AML-193 (cell line): Measurements from ENCODE around the gene NFIB.

Experiments
- DNase-seq, 2 experiments: peaks; one replicate each; lab custom pipeline; 2025; lab: John Stamatoyannopoulos, UW

NFIB gene

DNA sequence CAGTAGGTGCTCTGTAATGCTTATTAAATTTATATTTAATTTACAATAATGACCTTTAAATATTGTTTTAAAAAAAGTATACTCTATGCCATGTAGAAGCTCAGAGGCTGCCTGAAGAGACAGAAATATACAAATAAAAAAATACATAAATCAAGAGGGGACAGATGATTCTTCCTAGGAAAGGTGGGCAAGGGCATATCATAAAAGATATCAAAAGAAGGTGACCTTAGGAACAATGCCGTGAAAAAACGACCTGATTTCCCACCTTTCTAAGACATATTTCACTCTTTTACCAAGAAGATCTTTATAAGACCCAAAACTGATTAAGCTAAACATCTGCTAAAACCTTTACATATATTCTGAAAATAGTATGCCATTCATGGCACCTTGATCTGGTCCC is 128.9 kb downstream of the NFIB start:
- DNase-seq = no peak

DNA sequence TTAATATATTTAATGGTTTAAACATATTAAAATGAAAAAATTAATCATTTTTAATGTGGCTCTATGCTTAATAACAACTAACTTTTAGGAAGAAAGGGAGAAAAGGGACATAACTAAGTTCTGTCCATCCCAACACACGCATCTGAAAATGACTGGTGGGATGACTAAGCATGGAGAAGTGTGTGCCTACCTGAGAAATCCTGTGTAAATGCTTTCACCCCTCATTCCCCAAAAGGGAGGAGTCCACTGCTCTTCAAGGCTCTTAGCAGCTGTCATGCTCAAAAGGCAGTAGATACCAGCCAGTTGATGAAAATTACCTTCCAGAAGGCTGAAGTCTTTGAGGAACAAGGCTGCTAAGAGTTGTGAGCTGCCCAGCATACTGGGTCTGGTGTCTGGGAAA is 130.9 kb downstream of the NFIB start:
- DNase-seq = no peak

DNA sequence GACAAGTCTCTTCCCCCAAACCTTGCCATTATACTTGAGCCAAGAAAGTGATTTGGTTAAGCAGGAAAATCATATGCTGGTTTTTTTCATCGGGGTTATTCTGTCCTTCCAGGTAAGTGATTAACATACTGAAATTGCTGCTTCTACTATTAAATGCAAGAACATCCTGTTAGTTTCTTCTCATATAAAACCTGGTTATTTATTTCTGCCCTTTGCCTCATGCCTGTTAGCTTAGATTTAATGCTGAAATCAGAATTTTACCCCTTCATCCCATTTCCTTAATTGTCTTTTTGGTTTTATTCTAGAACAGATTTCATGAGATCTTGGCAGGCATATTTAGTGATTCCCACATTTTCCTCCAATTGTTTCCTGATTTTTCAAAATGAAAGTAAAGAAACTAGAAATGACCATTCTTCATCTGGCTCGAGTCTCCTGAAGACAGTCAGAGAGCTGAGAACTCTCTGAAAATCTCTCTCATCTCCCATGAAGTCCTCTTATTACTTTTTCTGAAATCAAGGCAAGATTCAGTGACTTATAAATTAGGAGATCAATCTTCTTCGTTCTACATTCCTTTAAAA is 132.9 kb downstream of the NFIB start:
- DNase-seq = no peak

DNA sequence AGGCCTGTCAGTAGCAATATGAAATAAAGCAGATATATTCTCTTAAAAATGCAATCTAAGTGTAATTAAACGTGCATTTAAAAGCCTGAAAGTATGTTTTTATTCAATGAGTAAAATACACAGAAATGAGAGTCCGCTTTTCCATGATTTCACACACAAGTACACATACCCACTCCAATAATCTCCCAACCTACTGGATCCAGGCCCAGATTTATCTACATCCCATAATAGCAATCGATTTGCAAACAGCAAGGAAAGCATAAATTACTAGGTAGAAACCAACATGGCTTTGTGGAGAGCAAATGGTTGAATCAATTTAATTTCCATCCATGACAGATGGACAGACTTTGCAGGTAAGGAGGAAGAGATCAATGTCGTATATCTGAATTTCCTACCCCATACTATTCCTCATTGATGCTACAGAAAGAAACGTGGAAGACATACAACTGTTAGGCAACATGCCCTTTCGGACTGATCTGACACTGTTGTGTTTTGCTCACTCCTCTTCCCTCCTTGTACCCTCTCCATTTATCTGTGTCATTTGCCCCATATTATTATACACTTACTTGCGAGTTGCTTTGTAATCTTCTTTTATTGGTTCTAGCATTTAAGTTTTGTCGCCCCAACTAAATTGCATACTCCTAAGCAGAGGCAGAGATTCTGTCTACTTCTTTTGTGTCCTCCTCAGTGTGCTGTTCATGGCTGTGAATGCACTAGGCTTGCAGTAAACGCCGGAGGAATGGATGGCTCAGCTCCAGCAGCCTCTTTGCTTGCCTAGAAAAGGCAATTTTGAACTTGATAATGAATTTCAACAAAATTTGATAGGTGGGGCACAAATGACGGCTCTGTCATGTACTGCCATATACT is 133.6 kb downstream of the NFIB start:
- DNase-seq = no peak

GRCh38 chr9:14179449-14179848 is 134.5 kb downstream of the NFIB start:
- DNase-seq = no peak

GRCh38 chr9:14175778-14176177 is 138.2 kb downstream of the NFIB start:
- DNase-seq = no peak

DNA sequence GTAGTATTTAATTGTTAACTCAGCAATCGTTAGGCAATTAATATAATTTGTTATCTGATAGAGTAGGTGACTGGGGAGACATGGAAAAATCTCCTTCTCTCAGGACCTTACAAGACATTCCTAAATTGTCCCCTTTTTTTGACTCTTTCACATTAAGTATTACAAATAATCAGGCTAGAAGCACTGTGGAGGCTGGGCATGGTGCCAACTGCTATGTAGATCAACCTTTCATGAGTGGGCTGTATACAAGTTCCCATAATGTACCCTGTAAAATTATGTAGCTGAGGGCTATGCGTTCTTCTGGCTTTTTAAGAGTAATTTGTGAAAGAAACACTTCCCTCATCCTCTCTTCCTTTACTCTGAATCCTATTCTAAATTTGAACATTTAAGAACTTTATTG is 140.2 kb downstream of the NFIB start:
- no peak for DNase-seq

- no peak for DNase-seq
Observed at GRCh38 chr9:14170973-14171596, 142.9 kb downstream of the NFIB start.

DNA sequence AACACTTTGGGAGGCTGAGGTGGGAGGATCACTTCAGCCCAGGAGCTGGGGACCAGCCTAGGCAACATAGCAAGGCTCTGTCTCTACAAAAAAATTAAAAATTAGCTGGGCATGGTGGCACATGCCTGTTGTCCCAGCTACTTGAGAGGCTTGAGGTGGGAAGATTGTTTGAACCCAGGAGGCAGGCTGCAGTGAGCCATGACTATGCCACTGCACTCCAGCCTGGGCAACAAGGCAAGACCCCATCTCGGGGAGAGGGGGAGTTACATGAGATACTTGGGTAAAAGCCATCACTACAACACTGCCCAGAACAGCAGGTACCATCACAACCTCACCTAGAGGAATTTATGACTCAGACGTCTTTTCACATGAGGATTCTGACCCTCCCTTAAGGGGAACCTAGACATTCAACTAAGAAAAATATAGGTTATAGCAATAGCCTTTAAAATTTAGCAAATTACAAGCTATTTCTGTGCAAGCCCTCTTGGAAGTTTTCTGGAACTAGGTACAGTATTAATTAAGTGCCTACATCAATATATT is 143.5 kb downstream of the NFIB start:
- no peak for DNase-seq

DNA sequence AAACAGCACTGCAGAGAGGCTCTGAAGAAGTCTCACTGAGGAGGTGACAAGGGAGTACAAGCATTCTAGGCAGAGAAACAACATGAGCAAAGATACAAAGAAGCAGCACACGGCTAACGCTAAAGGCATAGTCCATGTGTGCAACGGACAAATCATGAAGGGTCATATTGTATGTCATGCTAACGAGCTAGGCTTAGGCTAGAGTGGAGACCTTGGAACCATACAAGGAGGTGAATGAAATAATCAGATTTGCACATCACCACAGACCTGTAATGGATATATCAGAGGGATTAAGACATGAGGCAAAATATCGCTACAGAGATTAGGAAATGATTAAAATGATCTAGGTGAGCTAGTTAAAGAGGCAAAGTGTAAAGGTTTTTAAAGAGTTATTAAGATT is 145.6 kb downstream of the NFIB start:
- no peak for DNase-seq

GRCh38 chr9:14165376-14166035 is 148.4 kb downstream of the NFIB start:
- DNase-seq = no peak

DNA sequence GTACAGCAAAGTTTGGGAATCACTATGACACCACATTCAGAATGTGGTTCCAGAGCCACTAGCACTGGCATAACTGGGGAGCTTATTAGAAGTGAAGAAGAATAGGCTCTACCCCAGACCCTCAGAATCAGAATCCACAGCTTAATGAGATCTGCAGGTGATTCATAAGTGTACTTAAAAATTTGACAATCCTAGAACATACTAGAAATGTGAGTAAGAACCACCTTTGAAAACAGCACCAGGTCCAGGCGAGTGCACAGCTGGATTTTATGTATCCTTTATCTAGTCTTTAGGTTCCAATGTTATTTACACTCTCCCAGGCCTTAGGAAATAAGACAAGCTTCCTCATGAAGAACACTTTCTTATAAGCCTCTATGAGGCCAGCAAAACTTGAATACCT is 149.0 kb downstream of the NFIB start:
- DNase-seq = no peak

GRCh38 chr9:14159440-14160216 is 154.3 kb downstream of the NFIB start:
- DNase-seq = no peak

GRCh38 chr9:14158916-14159315 is 155.0 kb downstream of the NFIB start:
- DNase-seq = no peak

DNA sequence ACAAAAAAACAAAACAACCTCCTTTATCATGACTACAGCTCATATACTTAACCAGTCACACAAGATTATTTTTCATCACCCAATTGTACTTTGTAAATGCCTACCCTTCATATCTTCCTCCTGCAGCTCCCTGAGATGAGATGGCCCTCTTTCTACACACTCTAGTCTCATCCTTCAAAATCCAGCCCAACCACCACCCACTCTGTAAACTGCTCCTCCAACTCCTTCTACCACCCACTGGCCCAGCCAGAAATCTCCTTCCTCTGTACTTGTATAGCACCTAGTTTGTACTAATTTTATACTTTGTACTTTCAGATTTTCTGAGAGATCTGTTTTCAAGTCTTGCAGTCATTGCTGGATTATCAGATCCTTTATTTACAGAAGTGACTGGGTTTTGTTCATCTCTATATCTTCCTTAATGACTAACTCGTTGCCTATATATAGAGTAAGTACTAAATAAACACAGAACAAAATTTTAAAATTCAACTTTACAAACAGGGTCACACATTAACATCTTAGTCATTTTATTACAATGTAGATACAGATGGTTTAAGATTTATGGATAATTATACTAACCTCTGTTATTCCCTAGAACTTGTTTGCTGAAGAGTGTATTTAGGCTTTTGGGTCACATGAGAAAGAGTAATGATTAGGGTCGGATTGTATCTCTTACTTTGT is 155.7 kb downstream of the NFIB start:
- DNase-seq = no peak

DNA sequence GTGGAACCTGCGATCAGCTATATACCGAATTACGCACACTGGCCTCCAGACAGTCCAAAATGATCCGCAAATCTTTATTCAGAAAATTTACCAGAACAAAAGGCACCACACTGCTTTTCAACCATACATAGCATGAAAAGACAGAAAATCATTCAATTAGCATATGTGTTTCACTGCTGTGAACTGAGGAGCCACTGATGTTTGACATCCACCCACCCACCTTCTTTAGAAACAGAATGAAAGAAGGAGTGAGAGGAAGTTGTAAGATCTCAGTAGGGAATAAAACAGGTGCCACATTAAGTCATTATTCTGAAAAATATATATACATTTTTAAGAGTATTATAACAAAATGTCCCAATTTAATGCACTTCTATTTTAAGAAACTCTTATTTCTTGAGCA is 156.8 kb downstream of the NFIB start:
- no peak for DNase-seq

DNA sequence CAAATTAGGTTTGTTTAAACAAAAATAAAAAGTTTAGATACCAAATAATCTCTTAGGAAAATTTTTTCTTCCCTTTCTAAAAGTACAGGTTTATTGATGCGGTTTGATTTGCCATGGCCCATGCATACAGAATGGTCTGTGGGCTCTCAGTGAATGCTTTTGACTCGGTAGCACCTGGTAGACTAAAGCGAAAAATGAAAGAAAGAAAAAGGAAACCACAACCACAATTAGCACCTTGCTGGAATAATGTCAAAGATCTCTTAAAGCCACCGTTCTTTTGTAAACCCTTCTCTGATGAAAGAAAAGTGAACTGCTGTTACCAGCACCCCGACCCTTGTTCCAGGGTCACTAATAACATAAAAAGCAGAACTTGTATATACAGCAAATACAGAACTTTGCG is 157.9 kb downstream of the NFIB start:
- no peak for DNase-seq

DNA sequence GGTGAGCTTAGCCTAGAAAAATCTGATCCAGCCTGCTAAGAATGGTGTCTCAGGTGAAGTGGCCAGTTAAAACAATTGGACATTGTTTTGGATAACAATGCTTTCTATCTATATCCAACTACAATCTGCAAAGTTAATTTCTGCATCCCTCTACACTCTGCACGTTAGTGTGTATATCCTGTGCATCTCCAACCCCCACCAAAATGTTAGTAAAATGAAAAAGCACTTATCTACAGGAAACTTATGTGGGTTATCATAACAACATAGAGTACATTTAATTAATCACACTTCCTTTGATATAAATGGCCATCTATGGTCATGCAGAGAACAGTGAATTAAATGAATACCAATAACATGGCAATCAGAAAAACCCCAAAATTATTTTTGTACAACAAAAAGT is 158.7 kb downstream of the NFIB start:
- no peak for DNase-seq

GRCh38 chr9:14153310-14153720 is 160.6 kb downstream of the NFIB start:
- no peak for DNase-seq

- DNase-seq = no peak
Observed at GRCh38 chr9:14151451-14151850, 162.5 kb downstream of the NFIB start.

DNA sequence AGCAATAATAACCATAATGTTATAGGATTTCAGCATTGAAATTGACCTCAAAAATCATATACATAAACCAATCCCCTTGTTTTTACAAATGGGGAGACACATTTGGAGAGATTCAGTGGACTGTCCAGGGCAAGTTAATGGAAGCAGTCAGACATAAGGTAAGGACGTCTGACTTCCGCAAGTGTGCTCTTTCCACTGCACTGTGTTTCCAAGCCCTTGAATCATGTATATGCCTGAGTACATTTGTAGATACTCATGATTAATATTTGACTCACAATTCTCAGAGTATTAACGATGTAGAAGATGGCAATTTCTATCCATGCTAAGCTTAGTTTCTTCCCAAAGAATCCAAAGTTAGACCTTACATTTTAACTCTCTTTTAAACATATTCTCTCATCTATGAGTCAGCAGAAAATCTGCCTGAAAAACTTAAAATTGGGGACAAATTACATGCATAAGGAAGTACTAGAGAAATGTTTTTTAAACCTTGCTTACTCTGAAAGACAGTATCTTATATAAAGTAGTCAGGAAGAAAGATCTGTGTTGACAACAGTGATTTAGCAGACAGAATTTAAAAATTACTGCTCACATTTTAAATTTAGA is 165.3 kb downstream of the NFIB start:
- no peak for DNase-seq
